Smooth muscle cell (in vitro differentiated cells): ENCODE data around the gene CRELD1. TPM values are rescaled to one million over a fixed set of nuclear protein-coding genes. Genes with fewer than 3 reads are reported as not detected.

ENCODE experiments used
- DNase-seq: peaks from one replicate; lab custom pipeline; 2025; ENCODE audit not compliant: unreplicated experiment; lab: John Stamatoyannopoulos, UW
- H2AFZ ChIP-seq: fragments of 200-600 bp; sonication (generic); 2 replicates; pipeline ENCODE4 v1.6.0; 2016; ENCODE audit warnings: antibody characterized with exemption, low read depth, mild to moderate bottlenecking
- H3F3A ChIP-seq: fragments of 200-600 bp; sonication (generic); 2 replicates; pipeline ENCODE4 v1.6.0; 2017; ENCODE audit warnings: antibody characterized with exemption, low read depth
- H3K27ac ChIP-seq: fragments of 200-600 bp; sonication (generic); 2 replicates; pipeline ENCODE4 v1.5.1; 2016; ENCODE audit warnings: low read depth, mild to moderate bottlenecking
- H3K27me3 ChIP-seq: fragments of 200-600 bp; sonication (generic); 2 replicates; pipeline ENCODE4 v1.6.1; 2016; ENCODE audit warnings: low read depth, mild to moderate bottlenecking
- H3K36me3 ChIP-seq: fragments of 200-600 bp; sonication (generic); 2 replicates; pipeline ENCODE4 v1.5.1; 2016; ENCODE audit warnings: low read depth
- H3K4me1 ChIP-seq: fragments of 200-600 bp; sonication (generic); 2 replicates; pipeline ENCODE4 v1.5.1; 2016; ENCODE audit warnings: low read depth
- H3K4me2 ChIP-seq: fragments of 200-600 bp; sonication (generic); 2 replicates; pipeline ENCODE4 v1.6.0; 2016; ENCODE audit warnings: mild to moderate bottlenecking
- H3K4me3 ChIP-seq: fragments of 200-600 bp; sonication (generic); 2 replicates; pipeline ENCODE4 v1.5.1; 2016; ENCODE audit warnings: mild to moderate bottlenecking
- H3K79me2 ChIP-seq: fragments of 200-600 bp; sonication (generic); 2 replicates; pipeline ENCODE4 v1.6.0; 2016; ENCODE audit warnings: low read depth, mild to moderate bottlenecking
- H3K9ac ChIP-seq: fragments of 200-600 bp; sonication (generic); 2 replicates; pipeline ENCODE4 v1.6.0; 2016; ENCODE audit warnings: low read depth
- H3K9me3 ChIP-seq: fragments of 200-600 bp; sonication (generic); replicated peaks from 2 replicates; pipeline ENCODE4 v1.5.1; 2016; ENCODE audit warnings: low read depth
- H4K20me1 ChIP-seq: fragments of 200-600 bp; sonication (generic); 2 replicates; pipeline ENCODE4 v1.6.0; 2016; ENCODE audit warnings: low read depth
- CTCF ChIP-seq: fragments of 200-600 bp; sonication (generic); IDR thresholded peaks from 2 replicates; pipeline ENCODE4 v1.5.1; 2017; ENCODE audit warnings: borderline replicate concordance, mild to moderate bottlenecking, antibody characterized with exemption; ENCODE audit not compliant: insufficient read depth, poor library complexity, severe bottlenecking
- WGBS: methylation state at CpG from one replicate; pipeline ENCODE4 v1.1.7; 2016; ENCODE audit warnings: low lambda C conversion rate; 5-methylcytosine and 5-hydroxymethylcytosine counted together
- polyA plus RNA-seq: library from polyadenylated mRNA; unstranded; fragments of >200 nt; fragmentation: Nextera tagmentation; extraction: Ambion mirVana; gene quantifications from 2 replicates; pipeline ENCODE4 v1.2.1, GENCODE V29; 2016
- total RNA-seq: library from RNA; depleted of rRNA; stranded (reverse); fragments of >200 nt; gene quantifications from 2 replicates; pipeline ENCODE4 v1.2.3, GENCODE V29; 2014

Gene CRELD1
- total and polyA plus RNA-seq, 2 experiments from 2014 or later, result 25.8 to 68.6 TPM

DNA sequence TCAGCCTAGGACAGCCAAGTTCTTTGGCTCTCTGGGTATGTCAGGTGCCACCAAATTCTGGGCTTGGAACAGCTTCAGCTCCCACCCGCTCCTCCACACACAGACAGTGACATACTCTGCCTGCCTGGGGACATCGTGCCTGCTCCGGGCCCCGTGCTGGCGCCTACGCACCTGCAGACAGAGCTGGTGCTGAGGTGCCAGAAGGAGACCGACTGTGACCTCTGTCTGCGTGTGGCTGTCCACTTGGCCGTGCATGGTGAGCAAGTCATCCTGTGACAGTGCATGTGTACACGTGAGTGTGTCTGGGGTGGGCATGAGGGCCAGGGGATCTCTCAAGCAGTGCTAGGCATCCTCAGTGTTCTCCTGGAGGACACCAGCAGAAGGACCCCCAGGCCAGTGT is 15.8 kb upstream of the CRELD1 start:
- Histone ChIP-seq H4K20me1 (no peaks in the 10 kb centered on the region), H3K9ac (no peak overlapping the region), H3K4me2 (peak overlapping the region; percentile 91), H3K36me3 (no peaks in the 10 kb centered on the region), H3K4me3 (no peak overlapping the region), H3K9me3 (no peaks in the 10 kb centered on the region), H2AFZ (no peak overlapping the region), H3K79me2 (no peaks in the 10 kb centered on the region), H3K27ac (peak overlapping the region; percentile 75), H3F3A (no peaks in the 10 kb centered on the region), H3K4me1 (peaks cover 16% of the 10 kb centered on the region), H3K27me3 (no peaks in the 10 kb centered on the region)
- TF ChIP-seq CTCF, result no peak
- 92% methylated on average over 10 of the region's 10 CpGs for WGBS
- no peak for DNase-seq

DNA sequence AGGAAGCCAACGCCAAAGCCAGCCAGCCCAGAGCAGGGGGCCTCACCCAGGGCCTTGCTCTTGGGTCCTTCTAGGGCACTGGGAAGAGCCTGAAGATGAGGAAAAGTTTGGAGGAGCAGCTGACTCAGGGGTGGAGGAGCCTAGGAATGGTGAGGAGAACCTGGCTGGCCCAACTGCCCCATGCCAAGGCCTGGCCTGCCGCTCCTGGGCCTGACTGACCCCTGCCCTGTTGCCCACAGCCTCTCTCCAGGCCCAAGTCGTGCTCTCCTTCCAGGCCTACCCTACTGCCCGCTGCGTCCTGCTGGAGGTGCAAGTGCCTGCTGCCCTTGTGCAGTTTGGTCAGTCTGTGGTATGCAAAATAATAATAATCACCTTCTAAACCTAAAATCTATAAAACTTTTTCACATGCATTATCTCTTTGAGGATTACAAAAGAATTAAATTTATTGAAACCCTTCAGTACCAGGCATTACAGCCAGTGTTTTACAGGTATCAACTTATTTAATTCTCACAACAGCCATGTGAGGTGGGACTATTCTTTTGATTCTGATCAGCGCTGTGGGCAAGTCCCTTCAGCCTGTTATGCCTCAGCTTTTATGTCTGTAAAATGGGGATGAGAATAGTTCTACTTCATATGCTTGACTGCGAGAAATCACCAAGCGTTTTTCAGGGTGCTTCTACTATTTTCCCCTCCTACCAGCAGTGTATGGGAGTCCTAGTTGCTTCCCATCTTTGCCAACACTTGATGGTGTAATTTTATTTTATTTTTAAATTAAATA is 15.2 kb upstream of the CRELD1 start:
- Histone ChIP-seq H3F3A (no peaks in the 10 kb centered on the region), H3K36me3 (no peaks in the 10 kb centered on the region), H3K79me2 (no peaks in the 10 kb centered on the region), H3K9ac (no peak overlapping the region), H4K20me1 (no peaks in the 10 kb centered on the region), H3K4me3 (no peak overlapping the region), H3K9me3 (no peaks in the 10 kb centered on the region), H3K4me1 (peaks cover 16% of the 10 kb centered on the region), H2AFZ (no peak overlapping the region), H3K27me3 (no peaks in the 10 kb centered on the region), H3K27ac (no peak overlapping the region), H3K4me2 (no peak overlapping the region)
- 94% methylated on average over 8 of the region's 8 CpGs for WGBS
- no peak for DNase-seq
- no peak for TF ChIP-seq CTCF

- no peaks in the 10 kb centered on the region for H3K36me3 ChIP-seq
- H4K20me1 ChIP-seq, result no peaks in the 10 kb centered on the region
- no peak for DNase-seq
- WGBS, result 97% methylated on average over 23 of the region's 23 CpGs
- no peaks in the 10 kb centered on the region for H3F3A ChIP-seq
- H3K4me3 ChIP-seq, result no peak overlapping the region
- no peaks in the 10 kb centered on the region for H3K79me2 ChIP-seq
- H3K27me3 ChIP-seq, result no peaks in the 10 kb centered on the region
- peaks cover 3% of the 10 kb centered on the region for H3K4me1 ChIP-seq
- TF ChIP-seq CTCF, result no peak
- H3K27ac ChIP-seq, result no peak overlapping the region
- no peaks in the 10 kb centered on the region for H3K9me3 ChIP-seq
- H3K9ac ChIP-seq, result no peak overlapping the region
- H2AFZ ChIP-seq, result no peak overlapping the region
- H3K4me2 ChIP-seq, result no peak overlapping the region
Observed at GRCh38 chr3:9928158-9928557, 5.5 kb upstream of the CRELD1 start.
